ENCODE results near the gene BAIAP2L2. TPM values are rescaled to one million over a fixed set of nuclear protein-coding genes. Genes with fewer than 3 reads are reported as not detected.

Gene BAIAP2L2
- total RNA-seq, 4 donors from 2014 or later: 0.58 TPM; not detected in 3

DNA sequence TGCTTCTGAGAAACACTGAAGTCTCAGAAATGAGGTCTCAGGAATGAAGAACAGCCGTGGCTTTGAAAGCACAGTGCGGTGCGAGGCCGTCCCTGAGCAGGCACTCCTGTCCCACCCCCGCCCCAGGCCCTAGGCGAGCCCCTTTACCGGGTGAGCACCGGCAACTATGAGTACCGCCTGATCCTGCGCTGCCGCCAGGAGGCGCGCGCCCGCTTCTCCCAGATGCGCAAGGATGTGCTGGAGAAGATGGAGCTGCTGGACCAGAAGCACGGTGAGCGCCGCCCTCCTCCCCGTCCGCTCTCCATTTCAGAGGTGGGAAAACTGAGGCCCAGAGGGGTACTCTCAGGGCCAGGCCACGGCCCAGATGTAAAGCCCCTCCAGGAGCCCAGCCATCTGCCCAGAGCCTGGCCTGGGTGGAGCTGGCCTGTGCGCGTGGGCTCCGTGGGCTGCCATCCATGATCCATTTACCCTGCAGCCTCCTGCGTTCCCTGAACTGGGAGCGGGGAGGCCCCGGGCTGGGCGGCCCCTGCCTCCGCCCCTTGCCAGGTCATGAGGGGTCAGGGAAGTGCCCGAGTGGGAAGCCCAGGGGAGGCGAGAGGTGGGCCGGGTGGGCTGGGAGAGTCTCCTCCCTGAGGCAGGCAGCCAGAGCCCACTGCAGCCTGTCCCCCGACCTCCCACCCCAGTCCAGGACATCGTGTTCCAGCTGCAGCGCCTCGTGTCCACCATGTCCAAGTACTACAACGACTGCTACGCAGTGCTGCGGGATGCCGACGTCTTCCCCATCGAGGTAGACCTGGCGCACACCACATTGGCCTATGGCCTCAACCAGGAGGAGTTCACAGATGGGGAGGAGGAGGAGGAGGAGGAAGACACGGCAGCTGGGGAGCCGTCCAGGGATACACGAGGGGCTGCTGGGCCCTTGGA lies 36.0 kb downstream of the BAIAP2L2 start:
- peaks cover 0 to 63% of the 10 kb centered on the region in 2 donors for H3K36me3 ChIP-seq

DNA sequence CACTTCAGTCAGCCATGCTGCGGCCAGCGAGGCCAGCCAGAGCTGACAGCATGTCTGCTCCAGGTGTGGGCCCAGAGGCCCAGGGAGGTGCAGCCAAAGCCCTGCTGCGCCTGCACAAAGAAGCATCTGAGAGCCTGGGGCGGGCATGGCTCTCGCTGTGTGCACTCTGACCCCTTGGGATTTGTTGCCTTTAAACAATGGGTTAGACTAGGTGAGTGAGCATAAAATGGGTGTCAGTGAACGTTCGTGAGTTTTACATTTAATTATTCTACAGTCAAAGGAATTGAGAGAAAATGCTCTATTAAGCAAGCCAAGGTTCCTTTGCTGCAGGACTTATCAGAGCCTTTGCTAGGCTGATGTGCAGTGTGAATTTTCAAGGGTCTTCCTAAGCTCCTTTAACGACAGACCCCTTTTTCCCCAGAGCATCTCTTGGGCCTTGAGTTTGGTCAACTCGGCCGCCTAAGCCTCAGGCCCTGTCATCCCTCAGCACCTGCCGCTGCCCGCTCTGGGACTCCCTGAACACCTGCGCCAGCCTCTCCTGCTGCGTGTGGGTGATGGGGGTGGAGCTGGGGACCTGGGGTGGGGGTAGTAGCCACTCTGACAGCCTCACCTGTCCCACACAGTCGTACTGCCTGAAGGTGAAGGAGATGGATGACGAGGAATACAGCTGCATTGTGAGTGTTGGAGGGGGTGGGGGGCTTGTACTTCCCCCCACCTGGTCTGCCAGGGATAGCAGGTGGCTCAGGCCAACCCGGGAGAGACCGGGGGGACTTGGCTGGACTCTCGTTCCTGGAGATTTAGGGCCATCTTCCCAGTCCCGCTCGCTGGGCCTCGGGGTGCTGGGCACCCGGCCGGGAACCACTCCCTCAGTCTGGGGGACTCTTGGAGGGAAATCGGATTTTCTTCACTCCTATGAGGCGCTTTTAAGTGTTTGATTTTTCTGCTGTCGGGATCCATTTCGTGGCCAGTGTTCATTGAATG lies 37.0 kb downstream of the BAIAP2L2 start:
- H3K27me3 ChIP-seq: no peaks in the 10 kb centered on the region
- H3K4me1 ChIP-seq: peaks cover 0 to 28% (median 16%) of the 10 kb centered on the region in 3 donors
- no peaks in the 10 kb centered on the region for H3K9me3 ChIP-seq
- H3K27ac ChIP-seq: no peak overlapping the region
- peaks cover 0 to 72% of the 10 kb centered on the region in 2 donors for H3K36me3 ChIP-seq
- TF ChIP-seq EP300 (IDR thresholded peaks at IDR 0.05): no peak
- no peak for TF ChIP-seq POLR2A (IDR thresholded peaks at IDR 0.05)
- TF ChIP-seq, protein P1, sequence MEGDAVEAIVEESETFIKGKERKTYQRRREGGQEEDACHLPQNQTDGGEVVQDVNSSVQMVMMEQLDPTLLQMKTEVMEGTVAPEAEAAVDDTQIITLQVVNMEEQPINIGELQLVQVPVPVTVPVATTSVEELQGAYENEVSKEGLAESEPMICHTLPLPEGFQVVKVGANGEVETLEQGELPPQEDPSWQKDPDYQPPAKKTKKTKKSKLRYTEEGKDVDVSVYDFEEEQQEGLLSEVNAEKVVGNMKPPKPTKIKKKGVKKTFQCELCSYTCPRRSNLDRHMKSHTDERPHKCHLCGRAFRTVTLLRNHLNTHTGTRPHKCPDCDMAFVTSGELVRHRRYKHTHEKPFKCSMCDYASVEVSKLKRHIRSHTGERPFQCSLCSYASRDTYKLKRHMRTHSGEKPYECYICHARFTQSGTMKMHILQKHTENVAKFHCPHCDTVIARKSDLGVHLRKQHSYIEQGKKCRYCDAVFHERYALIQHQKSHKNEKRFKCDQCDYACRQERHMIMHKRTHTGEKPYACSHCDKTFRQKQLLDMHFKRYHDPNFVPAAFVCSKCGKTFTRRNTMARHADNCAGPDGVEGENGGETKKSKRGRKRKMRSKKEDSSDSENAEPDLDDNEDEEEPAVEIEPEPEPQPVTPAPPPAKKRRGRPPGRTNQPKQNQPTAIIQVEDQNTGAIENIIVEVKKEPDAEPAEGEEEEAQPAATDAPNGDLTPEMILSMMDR (IDR thresholded peaks at IDR 0.05): no peak
- TF ChIP-seq POLR2AphosphoS5 (IDR thresholded peaks at IDR 0.05): no peak
- no peak for ATAC-seq
- 85 to 98% methylated on average over 3 to 6 of the region's 28 CpGs for WGBS, 2 donors (ENCODE audit: low coverage in 1 of 2)
- no peak overlapping the region for H3K4me3 ChIP-seq

More for the DNA sequence above, 36.0 kb downstream of the BAIAP2L2 start:
- H3K4me3 ChIP-seq: no peak overlapping the region
- TF ChIP-seq, protein P1 (IDR thresholded peaks at IDR 0.05): peak in 2 of 4 experiments; percentile 9 to 47
- no peak for TF ChIP-seq POLR2AphosphoS5 (IDR thresholded peaks at IDR 0.05)
- ATAC-seq: no peak
- H3K9me3 ChIP-seq: no peaks in the 10 kb centered on the region
- peaks cover 0 to 18% (median 6%) of the 10 kb centered on the region in 3 donors for H3K4me1 ChIP-seq
- no CpG with 5 or more reads among the region's 47 CpGs for WGBS, 2 donors (ENCODE audit: low coverage in 1 of 2)
- no peaks in the 10 kb centered on the region for H3K27me3 ChIP-seq
- H3K27ac ChIP-seq: no peak overlapping the region

DNA sequence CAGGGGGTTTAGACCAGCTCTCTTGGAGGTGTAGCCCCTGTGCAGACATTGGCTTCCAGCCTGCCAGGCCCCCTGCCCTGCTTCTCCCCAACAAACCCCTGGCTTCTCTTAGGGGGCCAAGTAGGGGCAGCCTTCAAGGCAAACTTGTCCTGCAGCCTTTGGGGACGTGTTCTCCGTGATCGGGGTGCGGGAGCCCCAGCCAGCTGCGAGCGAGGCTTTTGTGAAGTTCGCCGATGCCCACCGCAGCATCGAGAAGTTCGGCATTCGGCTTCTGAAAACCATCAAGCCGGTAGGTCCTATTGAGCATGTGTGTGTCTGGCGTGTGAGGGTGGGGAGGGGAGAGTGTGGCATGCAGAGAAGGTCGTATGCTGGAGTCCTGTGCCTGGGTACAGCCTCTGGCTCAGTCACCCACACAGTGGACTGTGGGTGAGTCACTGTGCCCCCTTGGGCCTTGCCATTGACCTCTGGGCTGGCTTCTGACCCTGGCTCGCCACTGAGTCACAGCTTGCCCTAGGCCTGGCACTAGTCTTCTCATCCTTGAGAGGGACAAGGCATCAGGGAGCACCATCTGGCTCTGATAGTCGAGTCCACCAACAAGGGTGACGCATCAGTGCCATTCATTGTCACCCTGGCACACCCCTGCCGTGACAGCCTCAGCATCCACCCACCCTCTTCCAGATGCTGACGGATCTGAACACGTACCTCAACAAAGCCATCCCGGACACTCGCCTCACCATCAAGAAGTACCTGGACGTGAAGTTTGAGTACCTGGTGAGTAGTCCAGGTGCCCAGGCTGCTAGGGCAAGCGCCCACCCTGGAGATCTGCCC lies 37.9 kb downstream of the BAIAP2L2 start:
- Histone ChIP-seq H3K9me3 (no peaks in the 10 kb centered on the region), H3K27ac (no peak overlapping the region), H3K4me3 (no peak overlapping the region), H3K4me1 (peaks cover 0 to 37% (median 18%) of the 10 kb centered on the region in 3 donors), H3K27me3 (no peaks in the 10 kb centered on the region), H3K36me3 (peaks cover 0 to 81% of the 10 kb centered on the region in 2 donors)
- WGBS, 2 donors (ENCODE audit: low coverage in 1 of 2): 87 to 100% methylated on average over 1 to 6 of the region's 25 CpGs
- no peak for ATAC-seq
- TF ChIP-seq POLR2AphosphoS5 (IDR thresholded peaks at IDR 0.05) (no peak), EP300 (IDR thresholded peaks at IDR 0.05) (no peak), POLR2A (IDR thresholded peaks at IDR 0.05) (no peak)
- TF ChIP-seq, protein P1 (IDR thresholded peaks at IDR 0.05): no peak

DNA sequence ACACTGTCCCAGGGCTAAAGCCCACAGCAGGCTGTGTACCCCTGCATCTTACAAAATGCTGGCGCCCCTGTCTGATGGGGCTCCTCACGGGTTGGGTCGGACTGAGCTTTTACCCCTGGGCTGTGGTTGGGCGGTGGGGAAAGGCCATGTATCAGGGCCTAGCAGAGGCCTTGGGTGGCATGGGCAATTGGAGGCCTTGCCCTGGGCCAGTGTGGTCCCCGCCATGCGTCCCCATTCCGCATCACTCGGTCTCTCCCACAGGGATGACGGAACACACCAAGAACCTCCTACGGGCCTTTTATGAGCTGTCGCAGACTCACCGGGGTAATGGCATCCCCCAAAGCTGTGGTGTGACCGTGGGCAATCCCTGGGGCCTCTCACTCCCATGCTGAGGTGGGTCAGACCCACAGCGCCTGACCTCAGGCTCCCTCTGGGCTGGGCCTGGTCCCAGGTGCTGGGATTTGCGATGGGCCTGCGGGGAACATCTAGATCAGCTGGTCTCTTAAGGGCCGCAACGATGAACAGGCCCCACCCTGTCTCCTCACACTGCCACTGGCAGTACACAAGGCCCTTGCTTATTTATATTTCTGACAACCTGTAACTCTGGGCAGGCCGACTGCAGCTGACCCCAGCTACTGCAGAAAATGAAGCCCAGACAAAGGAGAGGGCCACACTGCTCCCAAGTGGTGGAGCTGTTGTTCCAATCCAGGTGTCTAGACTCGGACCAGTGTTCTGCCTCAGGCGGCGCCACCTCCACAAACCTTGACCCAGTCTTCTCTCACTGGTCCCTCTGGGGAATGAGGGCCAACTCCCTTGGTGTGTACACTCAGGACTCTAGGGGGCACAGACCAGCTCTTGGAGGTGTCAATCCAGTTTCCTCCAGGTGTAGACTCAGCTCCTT lies 38.8 kb downstream of the BAIAP2L2 start:
- peaks cover 0 to 45% (median 18%) of the 10 kb centered on the region in 3 donors for H3K4me1 ChIP-seq
- no peak for TF ChIP-seq EP300 (IDR thresholded peaks at IDR 0.05)
- TF ChIP-seq POLR2AphosphoS5 (IDR thresholded peaks at IDR 0.05): no peak
- TF ChIP-seq, protein P1 (IDR thresholded peaks at IDR 0.05): no peak
- TF ChIP-seq POLR2A (IDR thresholded peaks at IDR 0.05): no peak
- no peak overlapping the region for H3K27ac ChIP-seq
- peaks cover 0 to 89% of the 10 kb centered on the region in 2 donors for H3K36me3 ChIP-seq
- H3K4me3 ChIP-seq: no peak overlapping the region
- H3K9me3 ChIP-seq: no peaks in the 10 kb centered on the region
- ATAC-seq: no peak
- WGBS, 2 donors (ENCODE audit: low coverage in 1 of 2): 100% methylated on average over 2 to 3 of the region's 22 CpGs
- no peaks in the 10 kb centered on the region for H3K27me3 ChIP-seq
